Duodenal mucosa (tissue), 2 donors: Measurements from ENCODE around the gene BHMT.

Experiments
- H3K27ac ChIP-seq: one replicate; pipeline ENCODE4 v1.7.0; 2013; ENCODE audit warnings: low read depth, low read length
- H3K27me3 ChIP-seq, 2 donors: one replicate each; pipeline ENCODE4 v1.7.0; 2013; ENCODE audit warnings: low read length in 2 of 2, control low read depth in 1 of 2; ENCODE audit not compliant: insufficient read depth in 2 of 2, control insufficient read depth in 1 of 2
- H3K36me3 ChIP-seq, 2 donors: one replicate each; pipeline ENCODE4 v1.7.0; 2013; ENCODE audit warnings: low read length in 2 of 2, control low read depth in 1 of 2; ENCODE audit not compliant: insufficient read depth in 2 of 2, control insufficient read depth in 1 of 2
- H3K4me1 ChIP-seq, 2 donors: one replicate each; pipeline ENCODE4 v1.7.0; 2013; ENCODE audit warnings: low read length in 2 of 2, control low read depth in 1 of 2; ENCODE audit not compliant: insufficient read depth in 2 of 2, control insufficient read depth in 1 of 2
- H3K4me3 ChIP-seq, 2 donors: one replicate each; pipeline ENCODE4 v1.7.0; 2013; ENCODE audit warnings: low read length in 2 of 2, low read depth in 1 of 2
- H3K9ac ChIP-seq, 2 donors: one replicate each; pipeline ENCODE4 v1.7.0; 2013; ENCODE audit warnings: low read length in 2 of 2, low read depth in 1 of 2
- H3K9me3 ChIP-seq, 2 donors: one replicate each; pipeline ENCODE4 v1.7.0; 2013; ENCODE audit warnings: low read length in 2 of 2, control low read depth in 1 of 2; ENCODE audit not compliant: control insufficient read depth in 1 of 2

BHMT gene

GRCh38 chr5:79081779-79082178, 29.8 kb upstream of the BHMT start:
- H3K27ac ChIP-seq: no peak overlapping the region
- H3K4me3 ChIP-seq: no peak overlapping the region
- H3K36me3 ChIP-seq: no peaks in the 10 kb centered on the region
- H3K27me3 ChIP-seq: no peaks in the 10 kb centered on the region
- no peak overlapping the region for H3K9ac ChIP-seq
- H3K9me3 ChIP-seq: no peaks in the 10 kb centered on the region
- H3K4me1 ChIP-seq: no peaks in the 10 kb centered on the region

GRCh38 chr5:79086116-79086515, 25.5 kb upstream of the BHMT start:
- H3K27ac ChIP-seq: no peak overlapping the region
- no peaks in the 10 kb centered on the region for H3K36me3 ChIP-seq
- no peaks in the 10 kb centered on the region for H3K4me1 ChIP-seq
- H3K9ac ChIP-seq: no peak overlapping the region
- no peaks in the 10 kb centered on the region for H3K9me3 ChIP-seq
- no peak overlapping the region for H3K4me3 ChIP-seq
- no peaks in the 10 kb centered on the region for H3K27me3 ChIP-seq

DNA sequence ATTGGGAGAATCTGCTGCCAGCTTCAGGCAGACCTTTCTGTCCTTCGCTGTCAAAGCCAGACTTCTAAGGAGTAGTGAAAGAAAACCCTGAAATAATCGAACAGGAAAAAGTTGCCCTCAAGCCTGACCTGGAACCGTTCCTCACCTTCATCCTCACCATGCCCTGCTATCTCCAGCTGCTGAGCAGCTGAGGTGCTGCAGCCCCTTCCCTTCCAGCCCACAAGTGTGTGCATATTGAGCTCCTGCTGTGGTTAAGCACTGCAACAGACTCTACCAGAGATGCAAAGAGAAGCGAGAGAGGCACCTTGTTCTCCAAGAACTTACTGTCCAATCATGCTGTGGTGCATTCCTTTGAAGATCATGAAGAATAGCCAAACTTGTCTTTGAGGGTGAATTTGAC, 23.1 kb upstream of the BHMT start:
- no peaks in the 10 kb centered on the region for H3K27me3 ChIP-seq
- no peaks in the 10 kb centered on the region for H3K9me3 ChIP-seq
- H3K4me3 ChIP-seq: no peak overlapping the region
- no peaks in the 10 kb centered on the region for H3K36me3 ChIP-seq
- H3K4me1 ChIP-seq: no peaks in the 10 kb centered on the region
- no peak overlapping the region for H3K27ac ChIP-seq
- no peak overlapping the region for H3K9ac ChIP-seq

GRCh38 chr5:79091064-79091463, 20.5 kb upstream of the BHMT start:
- no peaks in the 10 kb centered on the region for H3K4me1 ChIP-seq
- no peak overlapping the region for H3K27ac ChIP-seq
- no peak overlapping the region for H3K4me3 ChIP-seq
- no peaks in the 10 kb centered on the region for H3K36me3 ChIP-seq
- no peaks in the 10 kb centered on the region for H3K27me3 ChIP-seq
- no peaks in the 10 kb centered on the region for H3K9me3 ChIP-seq
- H3K9ac ChIP-seq: no peak overlapping the region

GRCh38 chr5:79093762-79094161, 17.8 kb upstream of the BHMT start:
- H3K36me3 ChIP-seq: no peaks in the 10 kb centered on the region
- no peak overlapping the region for H3K4me3 ChIP-seq
- H3K27me3 ChIP-seq: no peaks in the 10 kb centered on the region
- H3K9ac ChIP-seq: no peak overlapping the region
- H3K9me3 ChIP-seq: no peaks in the 10 kb centered on the region
- H3K27ac ChIP-seq: no peak overlapping the region
- no peaks in the 10 kb centered on the region for H3K4me1 ChIP-seq

GRCh38 chr5:79105868-79106267, 5.7 kb upstream of the BHMT start:
- peaks cover 4 to 7% of the 10 kb centered on the region in 2 donors for H3K27me3 ChIP-seq
- H3K4me1 ChIP-seq: no peaks in the 10 kb centered on the region
- no peak overlapping the region for H3K4me3 ChIP-seq
- H3K27ac ChIP-seq: no peak overlapping the region
- H3K9me3 ChIP-seq: no peaks in the 10 kb centered on the region
- H3K36me3 ChIP-seq: no peaks in the 10 kb centered on the region
- H3K9ac ChIP-seq: no peak overlapping the region

DNA sequence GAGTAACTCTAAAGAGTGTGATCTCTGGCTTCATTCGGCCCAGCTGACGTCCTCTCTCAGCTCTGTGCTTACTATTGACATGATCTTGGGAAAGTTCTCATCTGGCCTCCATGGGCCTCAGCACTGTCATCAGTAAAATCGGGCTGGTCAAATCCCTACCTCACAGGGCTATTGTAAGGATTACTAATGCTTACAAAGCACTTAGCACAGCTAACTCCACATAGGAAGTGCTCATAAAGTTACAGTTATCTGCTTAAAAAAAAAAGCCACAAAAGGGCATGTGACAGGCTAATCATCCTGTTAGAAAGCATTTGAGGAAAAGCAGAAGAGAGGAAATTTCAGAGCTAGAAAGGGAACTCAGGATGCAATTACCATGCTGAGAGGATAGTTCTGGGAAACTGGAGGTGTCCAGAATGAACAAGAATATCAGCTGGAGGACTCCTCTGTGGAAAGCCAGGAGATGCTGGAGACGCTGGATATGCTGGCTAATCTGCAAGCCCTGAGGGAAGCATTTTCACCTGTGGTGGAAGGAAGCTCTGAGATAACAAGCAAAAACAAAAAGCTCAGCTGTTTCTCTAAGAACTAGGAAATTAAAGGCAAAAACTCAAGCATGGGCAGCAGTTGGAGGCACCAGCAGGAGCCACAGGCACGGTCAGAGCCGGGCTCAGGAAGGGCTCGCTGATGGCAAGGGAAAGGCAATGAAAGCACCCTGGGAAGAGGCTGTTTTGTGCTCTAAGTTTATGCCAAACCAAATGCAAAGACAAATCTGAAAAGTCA, 4.4 kb upstream of the BHMT start:
- H3K9ac ChIP-seq: no peak overlapping the region
- no peak overlapping the region for H3K4me3 ChIP-seq
- no peaks in the 10 kb centered on the region for H3K36me3 ChIP-seq
- H3K27ac ChIP-seq: no peak overlapping the region
- H3K9me3 ChIP-seq: no peaks in the 10 kb centered on the region
- peaks cover 0 to 9% of the 10 kb centered on the region in 2 donors for H3K4me1 ChIP-seq
- H3K27me3 ChIP-seq: peaks cover 15 to 20% of the 10 kb centered on the region in 2 donors

DNA sequence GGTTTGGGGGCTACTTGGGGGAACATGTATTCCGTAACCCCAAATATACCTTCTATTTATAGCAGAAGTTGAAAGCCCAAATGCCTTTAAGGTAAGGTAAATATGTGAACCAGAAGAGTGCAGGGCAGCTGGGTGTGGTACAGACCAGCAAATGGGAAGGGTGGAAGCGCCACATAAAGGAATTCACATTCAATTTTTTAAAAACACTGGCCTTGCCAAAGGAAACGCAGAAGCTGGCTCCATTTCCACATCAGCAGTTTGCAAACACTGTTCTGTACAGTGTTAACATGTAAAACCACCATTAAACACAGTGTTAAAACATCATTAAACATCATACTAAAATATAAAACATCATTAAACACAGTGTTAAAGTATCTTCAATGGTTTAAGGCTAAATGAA, 3.5 kb upstream of the BHMT start:
- H3K9me3 ChIP-seq: no peaks in the 10 kb centered on the region
- H3K4me1 ChIP-seq: peaks cover 0 to 9% of the 10 kb centered on the region in 2 donors
- H3K36me3 ChIP-seq: no peaks in the 10 kb centered on the region
- peaks cover 23 to 27% of the 10 kb centered on the region in 2 donors for H3K27me3 ChIP-seq
- H3K4me3 ChIP-seq: no peak overlapping the region
- H3K27ac ChIP-seq: no peak overlapping the region
- H3K9ac ChIP-seq: no peak overlapping the region

- H3K9ac ChIP-seq: no peak overlapping the region
- no peak overlapping the region for H3K27ac ChIP-seq
- no peak overlapping the region for H3K4me3 ChIP-seq
- H3K36me3 ChIP-seq: no peaks in the 10 kb centered on the region
- H3K27me3 ChIP-seq: peaks cover 26 to 27% of the 10 kb centered on the region in 2 donors
- no peaks in the 10 kb centered on the region for H3K9me3 ChIP-seq
- peaks cover 0 to 9% of the 10 kb centered on the region in 2 donors for H3K4me1 ChIP-seq
Measured at GRCh38 chr5:79108792-79109191, 2.8 kb upstream of the BHMT start.

DNA sequence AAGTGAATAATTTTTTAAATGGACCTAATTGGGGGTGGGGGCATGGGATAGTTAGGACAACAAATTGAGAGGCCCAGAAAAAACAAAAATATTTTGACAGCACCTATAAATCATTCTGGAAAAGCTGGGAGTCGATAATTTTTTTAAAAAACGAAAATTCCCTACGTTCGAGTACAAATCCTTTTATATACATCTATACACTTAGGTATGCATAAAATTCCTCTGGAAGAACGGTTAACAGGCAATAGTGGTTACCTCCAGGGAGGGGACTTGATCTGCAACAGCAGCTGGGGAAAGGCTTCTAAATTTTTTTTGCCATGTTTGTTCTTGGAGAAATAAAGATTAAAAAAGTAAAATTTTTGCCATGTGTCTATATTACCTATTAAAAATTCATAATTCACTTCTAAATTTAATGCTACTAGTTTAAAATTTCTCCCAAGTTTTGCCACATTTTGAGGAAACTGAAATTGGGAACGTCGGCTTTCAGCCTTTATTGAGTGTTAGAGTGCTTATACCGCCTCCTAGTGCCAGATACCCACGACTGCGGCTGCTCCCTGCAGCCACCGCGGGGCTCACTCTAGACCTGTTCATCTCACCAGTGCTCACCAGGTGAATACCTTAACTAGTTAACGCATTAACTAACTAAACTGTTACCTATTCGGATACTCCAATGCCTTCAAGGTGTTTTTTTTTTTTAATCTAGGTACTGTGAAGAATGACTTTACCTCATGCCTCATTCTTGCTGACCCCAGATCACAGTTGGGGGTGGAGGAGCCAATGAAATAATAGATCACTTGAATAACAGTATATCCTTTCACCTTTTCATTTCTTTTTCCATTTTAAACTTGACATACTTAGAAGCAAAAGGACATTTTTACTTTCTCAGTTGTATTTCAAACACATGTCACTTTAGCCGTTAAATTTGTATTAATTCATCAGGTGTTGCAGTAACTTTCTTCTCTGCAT, 1.8 kb upstream of the BHMT start:
- Histone ChIP-seq H3K27me3 (peaks cover 29 to 32% of the 10 kb centered on the region in 2 donors), H3K4me1 (peaks cover 0 to 9% of the 10 kb centered on the region in 2 donors), H3K36me3 (no peaks in the 10 kb centered on the region), H3K9ac (no peak overlapping the region), H3K27ac (no peak overlapping the region), H3K4me3 (no peak overlapping the region), H3K9me3 (no peaks in the 10 kb centered on the region)
